ENCODE measurements around the gene PTPRD. TPM values are rescaled to one million over a fixed set of nuclear protein-coding genes. Genes with fewer than 3 reads are reported as not detected.

PTPRD gene
- total RNA-seq, 1 experiment from 2014 or later = not detected

GRCh38 chr9:8895106-8895860, 1717.5 kb downstream of the PTPRD start:
- CTCF ChIA-PET = interaction anchor here (0.6 to 1.1 kb wide), 3 partner anchors 463 to 1661 kb away, joined by 3 to 5 read pairs (median 3); no protein-coding TSS in a partner anchor
- intact Hi-C loops (cut with micrococcal nuclease; ENCODE audit: unreplicated experiment) = no loop called here
- Histone ChIP-seq H3K27me3 (replicated peaks; ENCODE audit: insufficient read depth, low read depth, low read length, poor library complexity) (peaks cover 6% of the 10 kb centered on the region), H3K4me1 (ENCODE audit: insufficient read depth, low read length, poor library complexity, severe bottlenecking) (no peaks in the 10 kb centered on the region), H3K36me3 (ENCODE audit: insufficient read depth, low read length, poor library complexity, severe bottlenecking) (no peaks in the 10 kb centered on the region), H3K27ac (ENCODE audit: low read depth, low read length, poor library complexity, severe bottlenecking) (no peak overlapping the region), H3K9me3 (ENCODE audit: low read depth, low read length, poor library complexity, severe bottlenecking) (no peaks in the 10 kb centered on the region), H3K4me3 (ENCODE audit: low read depth, low read length, poor library complexity, severe bottlenecking) (no peak overlapping the region)
- no peak for DNase-seq (ENCODE audit: low spot score)
- POLR2A ChIA-PET (ENCODE audit: low non-redundant PET) = no interaction called here
- TF ChIP-seq EZH2 (IDR thresholded peaks at IDR 0.05; ENCODE audit: borderline replicate concordance, low read depth, low read length, poor library complexity, severe bottlenecking) = no peak
- no TSS peak for BruUV-seq (replicated peaks)

GRCh38 chr9:8890695-8891094, 1722.1 kb downstream of the PTPRD start:
- Histone ChIP-seq H3K27ac (ENCODE audit: low read depth, low read length, poor library complexity, severe bottlenecking) (no peak overlapping the region), H3K4me1 (ENCODE audit: insufficient read depth, low read length, poor library complexity, severe bottlenecking) (no peaks in the 10 kb centered on the region), H3K9me3 (ENCODE audit: low read depth, low read length, poor library complexity, severe bottlenecking) (no peaks in the 10 kb centered on the region), H3K36me3 (ENCODE audit: insufficient read depth, low read length, poor library complexity, severe bottlenecking) (no peaks in the 10 kb centered on the region), H3K4me3 (ENCODE audit: low read depth, low read length, poor library complexity, severe bottlenecking) (no peak overlapping the region), H3K27me3 (replicated peaks; ENCODE audit: insufficient read depth, low read depth, low read length, poor library complexity) (no peaks in the 10 kb centered on the region)
- DNase-seq (ENCODE audit: low spot score) = no peak
- POLR2A ChIA-PET (ENCODE audit: low non-redundant PET) = no interaction called here
- BruUV-seq (replicated peaks) = no TSS peak
- CTCF ChIA-PET = interaction anchor here (0.7 kb wide), 1 partner anchor 264 kb away, joined by 3 read pairs; no protein-coding TSS in a partner anchor
- TF ChIP-seq EZH2 (IDR thresholded peaks at IDR 0.05; ENCODE audit: borderline replicate concordance, low read depth, low read length, poor library complexity, severe bottlenecking) (no peak), CTCF (conservative IDR thresholded peaks at IDR 0.05; ENCODE audit: low read depth, low read length) (no peak)
- intact Hi-C loops (cut with micrococcal nuclease; ENCODE audit: unreplicated experiment) = no loop called here

- intact Hi-C loops (cut with micrococcal nuclease; ENCODE audit: unreplicated experiment) = no loop called here
- ChIA-PET CTCF (no interaction called here), POLR2A (ENCODE audit: low non-redundant PET) (no interaction called here)
- no TSS peak for BruUV-seq (replicated peaks)
- Histone ChIP-seq H3K4me1 (ENCODE audit: insufficient read depth, low read length, poor library complexity, severe bottlenecking) (no peaks in the 10 kb centered on the region), H3K27me3 (replicated peaks; ENCODE audit: insufficient read depth, low read depth, low read length, poor library complexity) (no peaks in the 10 kb centered on the region), H3K27ac (ENCODE audit: low read depth, low read length, poor library complexity, severe bottlenecking) (no peak overlapping the region), H3K9me3 (ENCODE audit: low read depth, low read length, poor library complexity, severe bottlenecking) (no peaks in the 10 kb centered on the region), H3K36me3 (ENCODE audit: insufficient read depth, low read length, poor library complexity, severe bottlenecking) (no peaks in the 10 kb centered on the region), H3K4me3 (ENCODE audit: low read depth, low read length, poor library complexity, severe bottlenecking) (no peak overlapping the region)
- TF ChIP-seq EZH2 (IDR thresholded peaks at IDR 0.05; ENCODE audit: borderline replicate concordance, low read depth, low read length, poor library complexity, severe bottlenecking) = no peak
- TF ChIP-seq CTCF (conservative IDR thresholded peaks at IDR 0.05; ENCODE audit: low read depth, low read length) = no peak
- no peak for DNase-seq (ENCODE audit: low spot score)
These were observed 1723.7 kb downstream of the PTPRD start for GRCh38 chr9:8889100-8889499.

- H3K27ac ChIP-seq (ENCODE audit: low read depth, low read length, poor library complexity, severe bottlenecking) = no peak overlapping the region
- no peaks in the 10 kb centered on the region for H3K9me3 ChIP-seq (ENCODE audit: low read depth, low read length, poor library complexity, severe bottlenecking)
- H3K36me3 ChIP-seq (ENCODE audit: insufficient read depth, low read length, poor library complexity, severe bottlenecking) = no peaks in the 10 kb centered on the region
- TF ChIP-seq CTCF (conservative IDR thresholded peaks at IDR 0.05; ENCODE audit: low read depth, low read length) (no peak), EZH2 (IDR thresholded peaks at IDR 0.05; ENCODE audit: borderline replicate concordance, low read depth, low read length, poor library complexity, severe bottlenecking) (no peak)
- ChIA-PET CTCF (no interaction called here), POLR2A (ENCODE audit: low non-redundant PET) (no interaction called here)
- H3K4me1 ChIP-seq (ENCODE audit: insufficient read depth, low read length, poor library complexity, severe bottlenecking) = no peaks in the 10 kb centered on the region
- BruUV-seq (replicated peaks) = no TSS peak
- intact Hi-C loops (cut with micrococcal nuclease; ENCODE audit: unreplicated experiment) = no loop called here
- DNase-seq (ENCODE audit: low spot score) = no peak
- no peaks in the 10 kb centered on the region for H3K27me3 ChIP-seq (replicated peaks; ENCODE audit: insufficient read depth, low read depth, low read length, poor library complexity)
- H3K4me3 ChIP-seq (ENCODE audit: low read depth, low read length, poor library complexity, severe bottlenecking) = no peak overlapping the region
These were observed 1724.2 kb downstream of the PTPRD start for GRCh38 chr9:8888591-8888990.
